Gastrocnemius medialis (tissue), 4 donors: ENCODE results near the gene SIRT7. TPM values are rescaled to one million over a fixed set of nuclear protein-coding genes. Genes with fewer than 3 reads are reported as not detected.

Source experiments
- ATAC-seq, 2 donors: fragments of 150-250 bp; one replicate each; pipeline ENCODE4 v1.9.1; 2016
- DNase-seq, 2 donors: peaks; one replicate each; pipeline ENCODE4 v3.0.0-alpha.2; 2019
- H3K27ac ChIP-seq, 4 donors: fragments of 200-600 bp; sonication (generic); 1 replicate in 1 of 4; 2 replicates in 3 of 4; pipeline ENCODE4 v1.5.1; 2016 to 2018; ENCODE audit warnings: mild to moderate bottlenecking in 2 of 4, moderate library complexity in 1 of 4
- H3K27me3 ChIP-seq, 3 donors: fragments of 200-600 bp; sonication (generic) in 2 of 3; 1 replicate in 1 of 3; 2 replicates in 2 of 3; pipeline versions ENCODE4 v1.5.1 to v1.6.0; 2016 to 2019; ENCODE audit warnings: mild to moderate bottlenecking in 1 of 3, moderate library complexity in 1 of 3
- H3K36me3 ChIP-seq, 2 donors: fragments of 200-600 bp; sonication (generic) in 1 of 2; one replicate each; pipeline ENCODE4 v1.5.1; 2017 to 2018
- H3K4me1 ChIP-seq, 2 donors: fragments of 200-600 bp; sonication (generic) in 1 of 2; one replicate each; pipeline ENCODE4 v1.5.1; 2016 to 2017; ENCODE audit warnings: mild to moderate bottlenecking in 2 of 2
- H3K4me3 ChIP-seq, 4 donors: fragments of 200-600 bp; sonication (generic) in 3 of 4; 1 replicate in 1 of 4; 2 replicates in 3 of 4; pipeline ENCODE4 v1.5.1; 2016 to 2019; ENCODE audit warnings: mild to moderate bottlenecking in 2 of 4
- H3K9me3 ChIP-seq, 3 donors: fragments of 200-600 bp; sonication (generic) in 2 of 3; 1 replicate in 1 of 3; 2 replicates in 2 of 3; pipeline ENCODE4 v1.5.1; 2016 to 2019
- POLR2A ChIP-seq, 2 donors: fragments of 450-650 bp; IDR thresholded peaks; one replicate each; pipeline ENCODE4 v1.6.1; 2017; ENCODE audit warnings: antibody characterized with exemption in 2 of 2, mild to moderate bottlenecking in 2 of 2, moderate library complexity in 2 of 2
- in situ Hi-C, 4 donors: fragments of 200-750 bp; cut with MboI; loops; one replicate each; pipeline versions ENCODE4 v1.15.0 to v1.8.0; 2017; ENCODE audit warnings: low sequenced_read_pairs in 4 of 4
- intact Hi-C: fragments of 100-400 bp; cut with DNase I; formaldehyde crosslinking; loops from one replicate; pipeline ENCODE4 v1.15.1; 2023; ENCODE audit warnings: low total_unique reads
- total RNA-seq, 4 donors: library from RNA; depleted of rRNA; stranded (reverse); fragments of >200 nt; gene quantifications; one replicate each; pipeline versions ENCODE4 v1.1.0 to v1.2.3, GENCODE V29; 2016
- TF ChIP-seq, protein P1 (sequence below), 5 experiments: fragments of 450-650 bp in 3 of 5; fragments of 200-600 bp in 2 of 5; sonication (generic) in 2 of 5; IDR thresholded peaks in 4 of 5; conservative IDR thresholded peaks in 1 of 5; 1 replicate in 4 of 5; 2 replicates in 1 of 5; pipeline ENCODE4 v1.5.1; 2016 to 2019; ENCODE audit warnings: antibody characterized with exemption in 5 of 5, mild to moderate bottlenecking in 3 of 5, moderate library complexity in 3 of 5

SIRT7 gene
- total RNA-seq, 4 donors from 2014 or later, result 7.2 to 11.4 (median 8.3) TPM

DNA sequence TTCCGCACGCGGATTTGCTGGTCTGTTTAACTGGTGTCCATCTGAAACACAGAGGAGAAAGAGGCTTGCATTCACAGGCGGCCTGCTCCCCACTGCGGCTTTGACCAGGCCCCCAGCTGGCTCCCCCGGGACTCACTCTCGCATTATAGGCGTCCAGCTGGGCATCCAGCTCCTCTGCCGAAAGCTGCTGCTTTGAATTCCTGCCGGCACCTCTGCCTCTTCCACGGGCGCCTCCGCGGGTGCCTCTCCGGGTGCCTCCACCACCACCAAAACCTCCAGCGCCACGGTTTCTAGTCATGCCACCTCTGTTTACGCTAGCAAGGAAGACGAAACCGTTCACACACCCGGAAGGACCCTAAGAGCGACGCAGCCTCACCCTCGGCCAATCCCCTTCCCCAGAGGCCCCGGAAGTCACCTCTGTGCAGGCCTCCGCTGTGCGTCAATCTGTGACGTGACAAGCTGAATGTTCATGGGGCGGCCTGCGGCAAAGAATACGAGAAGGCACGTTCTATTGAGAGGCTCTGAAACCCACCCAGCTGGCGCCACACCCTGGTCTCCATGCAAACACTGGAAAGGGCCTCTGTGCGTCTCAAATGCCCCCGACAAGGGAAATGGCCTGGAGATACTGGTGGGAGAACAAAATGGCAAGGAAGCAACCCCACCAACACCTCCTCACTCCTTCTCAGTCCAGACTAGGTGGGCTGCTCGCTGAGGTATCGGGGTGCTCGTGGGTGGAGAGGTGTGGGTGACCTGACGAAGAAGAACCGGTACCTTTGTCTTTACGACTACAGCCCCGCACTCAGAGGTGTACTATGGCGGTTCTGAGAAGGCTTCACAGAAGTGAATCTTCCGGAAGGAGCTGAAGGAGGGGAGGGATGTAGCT is 29.6 kb downstream of the SIRT7 start:
- Histone ChIP-seq H3K36me3 (peaks cover 0 to 36% of the 10 kb centered on the region in 2 donors), H3K27me3 (no peaks in the 10 kb centered on the region), H3K4me3 (no peak overlapping the region), H3K27ac (peak overlapping the region; percentile 92 to 98 (median 97)), H3K4me1 (peaks cover 44 to 51% of the 10 kb centered on the region in 2 donors), H3K9me3 (no peaks in the 10 kb centered on the region)
- DNase-seq (no peak), ATAC-seq (no peak)
- in situ Hi-C loops (no loop called here), intact Hi-C loops (no loop called here)
- TF ChIP-seq POLR2A (IDR thresholded peaks at IDR 0.05), result no peak
- TF ChIP-seq, protein P1, sequence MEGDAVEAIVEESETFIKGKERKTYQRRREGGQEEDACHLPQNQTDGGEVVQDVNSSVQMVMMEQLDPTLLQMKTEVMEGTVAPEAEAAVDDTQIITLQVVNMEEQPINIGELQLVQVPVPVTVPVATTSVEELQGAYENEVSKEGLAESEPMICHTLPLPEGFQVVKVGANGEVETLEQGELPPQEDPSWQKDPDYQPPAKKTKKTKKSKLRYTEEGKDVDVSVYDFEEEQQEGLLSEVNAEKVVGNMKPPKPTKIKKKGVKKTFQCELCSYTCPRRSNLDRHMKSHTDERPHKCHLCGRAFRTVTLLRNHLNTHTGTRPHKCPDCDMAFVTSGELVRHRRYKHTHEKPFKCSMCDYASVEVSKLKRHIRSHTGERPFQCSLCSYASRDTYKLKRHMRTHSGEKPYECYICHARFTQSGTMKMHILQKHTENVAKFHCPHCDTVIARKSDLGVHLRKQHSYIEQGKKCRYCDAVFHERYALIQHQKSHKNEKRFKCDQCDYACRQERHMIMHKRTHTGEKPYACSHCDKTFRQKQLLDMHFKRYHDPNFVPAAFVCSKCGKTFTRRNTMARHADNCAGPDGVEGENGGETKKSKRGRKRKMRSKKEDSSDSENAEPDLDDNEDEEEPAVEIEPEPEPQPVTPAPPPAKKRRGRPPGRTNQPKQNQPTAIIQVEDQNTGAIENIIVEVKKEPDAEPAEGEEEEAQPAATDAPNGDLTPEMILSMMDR (IDR thresholded peaks at IDR 0.05 in 4 of 5, conservative IDR thresholded peaks at IDR 0.05 in 1 of 5), result no peak

DNA sequence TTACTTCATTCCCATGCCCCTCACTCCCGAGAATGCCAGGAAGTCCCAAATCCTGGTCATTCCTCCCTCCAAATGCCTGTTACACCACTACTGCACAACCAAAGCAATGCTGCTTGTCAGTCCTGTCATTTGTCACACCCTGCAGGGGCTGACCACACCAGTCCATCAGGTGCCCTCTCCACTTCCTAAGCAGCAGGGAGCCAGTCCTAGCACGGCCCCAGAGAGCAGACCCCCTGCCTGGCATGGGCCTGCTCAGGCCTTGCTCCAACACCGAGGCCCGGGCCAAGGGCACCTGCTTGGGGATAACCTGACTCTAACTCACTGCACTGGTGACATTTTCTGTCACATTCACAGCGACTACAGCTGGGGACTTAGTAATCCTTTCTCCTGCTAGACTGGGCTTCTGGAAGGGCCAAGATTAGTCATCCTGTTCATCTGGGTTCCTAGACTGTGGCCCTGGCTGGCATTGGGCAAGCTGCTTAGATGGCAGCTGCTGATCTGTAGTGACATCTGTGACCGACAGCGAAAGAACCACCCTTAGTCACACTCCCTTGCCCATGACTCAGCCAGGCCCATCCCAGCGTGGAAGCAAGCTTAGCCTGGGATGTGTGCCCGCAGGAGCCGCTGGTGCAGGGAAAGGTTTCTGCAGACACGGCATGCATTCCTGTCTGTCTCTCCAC is 32.0 kb downstream of the SIRT7 start:
- in situ Hi-C loops (no loop called here), intact Hi-C loops (loop anchor here (1.0 to 2.0 kb wide), 3 partner anchors 15 to 45 kb away; partner anchors contain the start of genes ARHGDIA and MAFG)
- Histone ChIP-seq H3K4me3 (no peak overlapping the region), H3K4me1 (peaks cover 36 to 41% of the 10 kb centered on the region in 2 donors), H3K27me3 (no peaks in the 10 kb centered on the region), H3K36me3 (peaks cover 0 to 53% of the 10 kb centered on the region in 2 donors), H3K9me3 (no peaks in the 10 kb centered on the region), H3K27ac (peak overlapping the region; percentile 92 to 98 (median 97))
- DNase-seq, result peak; percentile 93 to 97
- peak; percentile 96 for ATAC-seq
- TF ChIP-seq, protein P1 (IDR thresholded peaks at IDR 0.05 in 4 of 5, conservative IDR thresholded peaks at IDR 0.05 in 1 of 5), result no peak
- TF ChIP-seq POLR2A (IDR thresholded peaks at IDR 0.05), result peak; percentile 29 to 31

DNA sequence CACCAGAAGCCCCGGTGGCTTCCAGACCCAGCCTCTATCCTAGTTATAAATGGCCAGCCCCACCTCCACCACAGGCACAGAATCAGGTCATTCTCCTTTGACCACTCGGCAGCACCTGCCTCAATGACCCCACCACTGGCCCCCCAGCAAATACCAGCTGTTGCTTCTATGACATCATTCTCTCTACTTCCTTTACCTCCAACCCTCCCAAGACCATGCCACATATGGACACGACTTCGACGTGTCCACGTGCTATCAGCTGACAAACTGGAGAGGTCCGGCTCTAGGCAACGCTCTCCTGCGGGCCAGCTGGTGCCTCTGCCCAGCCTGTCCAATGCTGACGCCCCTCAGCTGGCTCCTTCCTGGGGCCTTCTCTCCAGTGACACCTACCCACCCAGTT is 32.5 kb downstream of the SIRT7 start:
- intact Hi-C loops, result no loop called here
- H3K4me3 ChIP-seq, result no peak overlapping the region

DNA sequence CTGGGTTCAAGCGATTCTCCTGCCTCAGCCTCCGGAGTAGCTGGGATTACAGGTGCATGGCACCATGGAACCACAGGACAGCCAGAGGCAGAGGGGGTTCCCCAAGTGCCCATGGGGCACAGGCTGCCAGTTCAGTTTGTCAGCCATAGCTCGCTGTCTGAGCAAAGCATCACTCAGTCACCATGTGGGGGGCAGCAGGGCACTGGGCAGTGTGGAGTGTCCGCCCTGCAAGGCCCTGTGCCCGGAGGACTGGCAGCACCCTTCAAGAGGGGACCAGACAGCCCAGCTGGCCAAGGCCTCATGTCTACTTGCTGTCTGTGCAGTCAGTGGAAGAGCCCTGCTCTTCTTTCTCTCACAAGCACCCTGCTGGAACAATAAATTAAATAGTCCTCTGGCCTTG is 33.0 kb downstream of the SIRT7 start:
- H3K4me1 ChIP-seq, result peaks cover 28 to 34% of the 10 kb centered on the region in 2 donors
- TF ChIP-seq, protein P1 (IDR thresholded peaks at IDR 0.05 in 4 of 5, conservative IDR thresholded peaks at IDR 0.05 in 1 of 5), result no peak
- no peak for TF ChIP-seq POLR2A (IDR thresholded peaks at IDR 0.05)
- ATAC-seq, result no peak
- no peaks in the 10 kb centered on the region for H3K27me3 ChIP-seq
- no peak overlapping the region for H3K4me3 ChIP-seq
- H3K27ac ChIP-seq, result peak overlapping the region; percentile 92 to 98 (median 97)
- intact Hi-C loops, result no loop called here
- peaks cover 0 to 56% of the 10 kb centered on the region in 2 donors for H3K36me3 ChIP-seq
- no peaks in the 10 kb centered on the region for H3K9me3 ChIP-seq
- in situ Hi-C loops, result no loop called here
- DNase-seq, result peak in 1 of 2 donors; percentile 13

More for the DNA sequence above, 32.5 kb downstream of the SIRT7 start:
- Histone ChIP-seq H3K9me3 (no peaks in the 10 kb centered on the region), H3K36me3 (peaks cover 0 to 56% of the 10 kb centered on the region in 2 donors), H3K27me3 (no peaks in the 10 kb centered on the region), H3K4me1 (peaks cover 33 to 39% of the 10 kb centered on the region in 2 donors), H3K27ac (peak overlapping the region; percentile 92 to 98 (median 97))
- in situ Hi-C loops, result no loop called here
- TF ChIP-seq, protein P1 (IDR thresholded peaks at IDR 0.05 in 4 of 5, conservative IDR thresholded peaks at IDR 0.05 in 1 of 5), result no peak
- no peak for TF ChIP-seq POLR2A (IDR thresholded peaks at IDR 0.05)
- DNase-seq, result peak in 1 of 2 donors; percentile 43
- peak; percentile 3 to 28 for ATAC-seq
